Measurements from ENCODE around the gene RPL36A. TPM values are rescaled to one million over a fixed set of nuclear protein-coding genes. Genes with fewer than 3 reads are reported as not detected.

Gene RPL36A
- total and polyA plus RNA-seq, 9 of the 15 experiments (the other 6 are each of a cell fraction or from before 2014, with no cell fraction given), result 412 to 4,539 (median 3,209) TPM

- TF ChIP-seq, protein P1, sequence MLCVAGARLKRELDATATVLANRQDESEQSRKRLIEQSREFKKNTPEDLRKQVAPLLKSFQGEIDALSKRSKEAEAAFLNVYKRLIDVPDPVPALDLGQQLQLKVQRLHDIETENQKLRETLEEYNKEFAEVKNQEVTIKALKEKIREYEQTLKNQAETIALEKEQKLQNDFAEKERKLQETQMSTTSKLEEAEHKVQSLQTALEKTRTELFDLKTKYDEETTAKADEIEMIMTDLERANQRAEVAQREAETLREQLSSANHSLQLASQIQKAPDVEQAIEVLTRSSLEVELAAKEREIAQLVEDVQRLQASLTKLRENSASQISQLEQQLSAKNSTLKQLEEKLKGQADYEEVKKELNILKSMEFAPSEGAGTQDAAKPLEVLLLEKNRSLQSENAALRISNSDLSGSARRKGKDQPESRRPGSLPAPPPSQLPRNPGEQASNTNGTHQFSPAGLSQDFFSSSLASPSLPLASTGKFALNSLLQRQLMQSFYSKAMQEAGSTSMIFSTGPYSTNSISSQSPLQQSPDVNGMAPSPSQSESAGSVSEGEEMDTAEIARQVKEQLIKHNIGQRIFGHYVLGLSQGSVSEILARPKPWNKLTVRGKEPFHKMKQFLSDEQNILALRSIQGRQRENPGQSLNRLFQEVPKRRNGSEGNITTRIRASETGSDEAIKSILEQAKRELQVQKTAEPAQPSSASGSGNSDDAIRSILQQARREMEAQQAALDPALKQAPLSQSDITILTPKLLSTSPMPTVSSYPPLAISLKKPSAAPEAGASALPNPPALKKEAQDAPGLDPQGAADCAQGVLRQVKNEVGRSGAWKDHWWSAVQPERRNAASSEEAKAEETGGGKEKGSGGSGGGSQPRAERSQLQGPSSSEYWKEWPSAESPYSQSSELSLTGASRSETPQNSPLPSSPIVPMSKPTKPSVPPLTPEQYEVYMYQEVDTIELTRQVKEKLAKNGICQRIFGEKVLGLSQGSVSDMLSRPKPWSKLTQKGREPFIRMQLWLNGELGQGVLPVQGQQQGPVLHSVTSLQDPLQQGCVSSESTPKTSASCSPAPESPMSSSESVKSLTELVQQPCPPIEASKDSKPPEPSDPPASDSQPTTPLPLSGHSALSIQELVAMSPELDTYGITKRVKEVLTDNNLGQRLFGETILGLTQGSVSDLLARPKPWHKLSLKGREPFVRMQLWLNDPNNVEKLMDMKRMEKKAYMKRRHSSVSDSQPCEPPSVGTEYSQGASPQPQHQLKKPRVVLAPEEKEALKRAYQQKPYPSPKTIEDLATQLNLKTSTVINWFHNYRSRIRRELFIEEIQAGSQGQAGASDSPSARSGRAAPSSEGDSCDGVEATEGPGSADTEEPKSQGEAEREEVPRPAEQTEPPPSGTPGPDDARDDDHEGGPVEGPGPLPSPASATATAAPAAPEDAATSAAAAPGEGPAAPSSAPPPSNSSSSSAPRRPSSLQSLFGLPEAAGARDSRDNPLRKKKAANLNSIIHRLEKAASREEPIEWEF (CRISPR knock-in tag; IDR thresholded peaks at IDR 0.05), result no peak
- TF ChIP-seq SIN3A (IDR thresholded peaks at IDR 0.05; ENCODE audit: borderline replicate concordance in 2 of 2, control insufficient read depth in 1 of 2, low read depth in 2 of 2, low read length in 2 of 2), result peak in 1 of 2 experiments; percentile 15; a peak in 2 of 4 replicates
- no peak for TF ChIP-seq SIRT6 (IDR thresholded peaks at IDR 0.05; ENCODE audit: low read depth, low read length)
- TF ChIP-seq ZC3H4 (CRISPR knock-in tag; IDR thresholded peaks at IDR 0.05; ENCODE audit: borderline replicate concordance), result no peak
- no peak for TF ChIP-seq SAFB (IDR thresholded peaks at IDR 0.05; ENCODE audit: borderline replicate concordance, low read depth, low read length)
- TF ChIP-seq ZNF41 (CRISPR knock-in tag; conservative IDR thresholded peaks at IDR 0.05), result no peak
- TF ChIP-seq ZNF174 (CRISPR knock-in tag; IDR thresholded peaks at IDR 0.05), result no peak
- no peak for TF ChIP-seq PCBP2 (IDR thresholded peaks at IDR 0.05; ENCODE audit: low read depth, low read length, poor library complexity, severe bottlenecking)
- TF ChIP-seq ZBTB43 (CRISPR knock-in tag; IDR thresholded peaks at IDR 0.05), result no peak
- TF ChIP-seq MTA2 (IDR thresholded peaks at IDR 0.05; ENCODE audit: low read depth), result no peak
- no peak for TF ChIP-seq NR1H2 (CRISPR knock-in tag; IDR thresholded peaks at IDR 0.05)
- TF ChIP-seq ZFP30 (CRISPR knock-in tag; IDR thresholded peaks at IDR 0.05; ENCODE audit: borderline replicate concordance), result no peak
- no peak for TF ChIP-seq HNRNPLL (IDR thresholded peaks at IDR 0.05; ENCODE audit: low read depth, low read length, poor library complexity, severe bottlenecking)
- TF ChIP-seq DNMT1 (IDR thresholded peaks at IDR 0.05), result no peak
- TF ChIP-seq ZNF707 (CRISPR knock-in tag; conservative IDR thresholded peaks at IDR 0.05), result no peak
Observed at GRCh38 chrX:101407748-101408531, 17.1 kb downstream of the RPL36A start, which contains the start of the genes GLA and HNRNPH2 (continued).

Measured in K562 (cell line).